HepG2 (cell line): ENCODE measurements around the gene FNDC3A. TPM values are rescaled to one million over a fixed set of nuclear protein-coding genes. Genes with fewer than 3 reads are reported as not detected.

Source experiments
- ATAC-seq: fragments of 200-7000 bp; cut with Tn5 transposase; 3 replicates; pipeline ENCODE4 v1.9.1; 2020; ENCODE audit warnings: mild to moderate bottlenecking, moderate library complexity
- BruUV-seq: library from RNA; stranded (reverse); fragments of 400-500 nt; replicated peaks from 2 replicates; lab custom pipeline; 2021; lab: Mats Ljungman, UMichigan
- CTCF ChIA-PET: fragments of 300-600 bp; formaldehyde crosslinking; extraction: SDS; loops from one replicate; lab custom pipeline; 2021; ENCODE audit warnings: low total read pairs, inconsistent platforms, low intra/inter-chr PET ratio; lab: Yijun Ruan, JAX
- POLR2A ChIA-PET: fragments of 350-600 bp; sonication (Branson Sonifier 250); formaldehyde crosslinking; loops from one replicate; lab custom pipeline; 2020; ENCODE audit warnings: antibody characterized with exemption, inconsistent platforms; lab: Yijun Ruan, JAX
- DNase-seq: peaks from one replicate; pipeline ENCODE4 v3.0.0-alpha.2; 2015; ENCODE audit warnings: low spot score
- FAIRE-seq: peaks from 3 replicates; lab custom pipeline; 2011; peaks lifted over from hg19 to GRCh38; lab: Jason Lieb, UNC
- H2AFZ ChIP-seq: one replicate; pipeline ENCODE4 v1.6.1; 2011; ENCODE audit warnings: low read length, inconsistent platforms
- H3K27ac ChIP-seq: fragments of 300-600 bp; 3 replicates; pipeline ENCODE4 v1.8.0; 2011; ENCODE audit warnings: mixed run types, mild to moderate bottlenecking, mixed read lengths, low read length, inconsistent platforms; ENCODE audit not compliant: insufficient read depth; ENCODE audit errors: extremely low read length
- H3K27me3 ChIP-seq, 2 experiments: fragments of 200-600 bp in 1 of 2; 2 replicates in 1 of 2; 3 replicates in 1 of 2; pipeline versions ENCODE4 v1.6.0 to v1.8.0; 2011; ENCODE audit warnings: low read length in 2 of 2, mild to moderate bottlenecking in 2 of 2, moderate library complexity in 2 of 2, inconsistent platforms in 1 of 2; ENCODE audit not compliant: insufficient read depth in 2 of 2, control insufficient read depth in 1 of 2
- H3K36me3 ChIP-seq, 2 experiments: fragments of 200-600 bp in 1 of 2; replicated peaks in 1 of 2; 2 replicates in 1 of 2; 3 replicates in 1 of 2; pipeline versions ENCODE4 v1.5.1 to v1.8.0; 2011; ENCODE audit warnings: low read length in 2 of 2, inconsistent platforms in 1 of 2; ENCODE audit not compliant: insufficient read depth in 2 of 2, control insufficient read depth in 1 of 2
- H3K4me1 ChIP-seq: 2 replicates; pipeline ENCODE4 v1.5.1; 2012; ENCODE audit warnings: low read length, inconsistent platforms; ENCODE audit not compliant: insufficient read depth
- H3K4me2 ChIP-seq: 2 replicates; pipeline ENCODE4 v1.6.0; 2011; ENCODE audit warnings: low read depth, low read length, inconsistent platforms
- H3K4me3 ChIP-seq, 3 experiments: fragments of 200-600 bp in 1 of 3; sonication (generic), shearing (Covaris generic) in 1 of 3; replicated peaks in 1 of 3; 2 replicates each; pipeline ENCODE4 v1.5.1; 2011 to 2016; ENCODE audit warnings: low read length in 3 of 3, inconsistent platforms in 2 of 3, low read depth in 2 of 3, mild to moderate bottlenecking in 2 of 3, control low read depth in 1 of 3, mixed read lengths in 1 of 3; ENCODE audit not compliant: insufficient read depth in 1 of 3
- H3K79me2 ChIP-seq: one replicate; pipeline ENCODE4 v1.6.1; 2011; ENCODE audit warnings: low read length, inconsistent platforms; ENCODE audit not compliant: insufficient read depth
- H3K9ac ChIP-seq: 2 replicates; pipeline ENCODE4 v1.6.0; 2011; ENCODE audit warnings: mild to moderate bottlenecking, low read depth, low read length, inconsistent platforms; ENCODE audit not compliant: insufficient read depth
- H3K9me3 ChIP-seq: 2 replicates; pipeline ENCODE4 v1.5.1; 2012; ENCODE audit warnings: mild to moderate bottlenecking, low read length
- H4K20me1 ChIP-seq: 2 replicates; pipeline ENCODE4 v1.6.0; 2011; ENCODE audit warnings: inconsistent platforms, mild to moderate bottlenecking, low read length, moderate library complexity; ENCODE audit not compliant: insufficient read depth
- CBFB ChIP-seq: sonication (generic); formaldehyde crosslinking; IDR thresholded peaks from 2 replicates; pipeline ENCODE4 v1.4.0; 2020; ENCODE audit warnings: missing genetic modification reagents
- FOXK1 ChIP-seq: sonication (generic); formaldehyde crosslinking; IDR thresholded peaks from 2 replicates; pipeline ENCODE4 v1.4.0; 2020; ENCODE audit warnings: low read depth, missing genetic modification reagents, borderline replicate concordance
- HNF1A ChIP-seq, 2 experiments: sonication (generic) in 1 of 2; formaldehyde crosslinking in 1 of 2; IDR thresholded peaks; 2 replicates each; pipeline versions ENCODE4 v1.4.0 to v1.6.1; 2016 to 2020; ENCODE audit warnings: borderline replicate concordance in 1 of 2, low read depth in 1 of 2, mild to moderate bottlenecking in 1 of 2, missing genetic modification reagents in 1 of 2
- HOXA5 ChIP-seq: sonication (generic); formaldehyde crosslinking; IDR thresholded peaks from 2 replicates; pipeline ENCODE4 v1.4.0; 2020; ENCODE audit warnings: missing genetic modification reagents
- HOXA7 ChIP-seq: sonication (generic); formaldehyde crosslinking; IDR thresholded peaks from 2 replicates; pipeline ENCODE4 v1.8.1; 2022; ENCODE audit warnings: mild to moderate bottlenecking, missing genetic modification reagents, moderate library complexity
- HOXD1 ChIP-seq: sonication (generic); formaldehyde crosslinking; IDR thresholded peaks from 2 replicates; pipeline ENCODE4 v1.5.0; 2020; ENCODE audit warnings: missing genetic modification reagents
- RARG ChIP-seq: sonication (generic); formaldehyde crosslinking; IDR thresholded peaks from 2 replicates; pipeline ENCODE4 v1.4.0; 2020; ENCODE audit warnings: low read depth, mild to moderate bottlenecking, missing genetic modification reagents
- RNF2 ChIP-seq: fragments of 450-650 bp; conservative IDR thresholded peaks from 2 replicates; pipeline ENCODE4 v1.6.1; 2016; ENCODE audit warnings: low read depth
- RNF219 ChIP-seq: sonication (generic); formaldehyde crosslinking; IDR thresholded peaks from 2 replicates; pipeline ENCODE4 v1.5.0; 2020; ENCODE audit warnings: mild to moderate bottlenecking, missing genetic modification reagents
- SMYD3 ChIP-seq: sonication (generic); formaldehyde crosslinking; IDR thresholded peaks from 2 replicates; pipeline ENCODE4 v1.8.1; 2023; ENCODE audit warnings: mild to moderate bottlenecking, missing genetic modification reagents
- TIGD3 ChIP-seq: sonication (generic); formaldehyde crosslinking; IDR thresholded peaks from 2 replicates; pipeline ENCODE4 v1.5.1; 2020; ENCODE audit warnings: mild to moderate bottlenecking, missing genetic modification reagents, borderline replicate concordance
- ZNF12 ChIP-seq: sonication (generic); formaldehyde crosslinking; IDR thresholded peaks from 2 replicates; pipeline ENCODE4 v1.5.0; 2020; ENCODE audit warnings: missing genetic modification reagents
- ZNF317 ChIP-seq: sonication (generic); formaldehyde crosslinking; IDR thresholded peaks from 2 replicates; pipeline ENCODE4 v1.5.0; 2020; ENCODE audit warnings: mild to moderate bottlenecking, missing genetic modification reagents
- ZNF644 ChIP-seq: IDR thresholded peaks from 2 replicates; pipeline ENCODE4 v1.6.1; 2016; ENCODE audit warnings: low read depth
- WGBS: methylation state at CpG from one replicate; pipeline ENCODE4 v1.1.6; 2017; ENCODE audit warnings: low lambda C conversion rate; 5-methylcytosine and 5-hydroxymethylcytosine counted together
- in situ Hi-C: cut with HindIII; loops from 2 replicates; pipeline ENCODE4 v1.10.0; 2017; ENCODE audit warnings: low pct_unique_long_range_greater_than_20kb; ENCODE audit not compliant: extremely low pct_ligation_motif_present
- intact Hi-C: fragments of 100-400 bp; cut with micrococcal nuclease; formaldehyde crosslinking; loops from one replicate; pipeline ENCODE4 v1.10.0; 2022; ENCODE audit not compliant: unreplicated experiment
- polyA plus RNA-seq, 8 experiments: library from polyadenylated mRNA; depleted of rRNA in 3 of 8; stranded (reverse) in 7 of 8; unstranded in 1 of 8; fragments of >200 nt; fragmentation: Illumina TruSeq in 4 of 8; extraction: Trizol in 4 of 8; gene quantifications; 2 replicates each; pipeline versions ENCODE4 v1.2.1 to v1.2.3, GENCODE V29; 2011 to 2016; ENCODE audit warnings: low read depth in 4 of 8, missing spikeins in 1 of 8, mixed read lengths in 1 of 8; ENCODE audit not compliant: insufficient read depth in 1 of 8
- total RNA-seq, 5 experiments: library from RNA; depleted of rRNA; stranded (reverse); fragments of >200 nt; fragmentation: Illumina TruSeq; extraction: Trizol; gene quantifications; 2 replicates each; pipeline ENCODE4 v1.2.3, GENCODE V29; 2016; ENCODE audit warnings: low read depth in 1 of 5

FNDC3A gene
- total and polyA plus RNA-seq, 2 of the 13 experiments (the other 11 are each of a cell fraction or from before 2014, with no cell fraction given), result 36.7 to 39.3 TPM

- TF ChIP-seq HNF1A (IDR thresholded peaks at IDR 0.05; ENCODE audit: low read depth) (no peak), HNF1A (CRISPR knock-in tag; IDR thresholded peaks at IDR 0.05; ENCODE audit: borderline replicate concordance) (no peak), HOXA7 (no peak), SMYD3 (CRISPR knock-in tag) (no peak), ZNF12 (CRISPR knock-in tag) (no peak), HOXD1 (CRISPR knock-in tag) (no peak), RNF2 (no peak), HOXA5 (no peak)
Measured at GRCh38 chr13:49216334-49216733, 240.6 kb downstream of the FNDC3A start (continued).

GRCh38 chr13:49217962-49218492 lies 242.3 kb downstream of the FNDC3A start:
- no peak for ATAC-seq
- BruUV-seq, result no TSS peak
- Histone ChIP-seq H3K9me3 (no peaks in the 10 kb centered on the region), H3K9ac (no peak overlapping the region), H3K4me3 (no peak overlapping the region), H3K4me2 (no peak overlapping the region), H3K36me3 (no peaks in the 10 kb centered on the region), H3K4me1 (peaks cover 32% of the 10 kb centered on the region), H3K79me2 (no peaks in the 10 kb centered on the region), H4K20me1 (no peaks in the 10 kb centered on the region), H3K27ac (no peak overlapping the region), H2AFZ (no peak overlapping the region), H3K27me3 (no peaks in the 10 kb centered on the region)
- no peak for TF ChIP-seq ZNF644 (CRISPR knock-in tag)
- no peak for TF ChIP-seq FOXK1 (CRISPR knock-in tag)
- TF ChIP-seq RNF219 (CRISPR knock-in tag), result no peak
- no peak for TF ChIP-seq CBFB
- no peak for TF ChIP-seq ZNF317 (CRISPR knock-in tag)
- no peak for TF ChIP-seq TIGD3 (CRISPR knock-in tag)
- TF ChIP-seq RARG, result no peak
- no peak for DNase-seq
- intact Hi-C loops (no loop called here), in situ Hi-C loops (no loop called here)
- POLR2A ChIA-PET, result no interaction called here
- WGBS, result 89% methylated on average over 17 of the region's 17 CpGs
- FAIRE-seq, result no peak
- CTCF ChIA-PET, result no interaction called here
